DMS53 (cell line): ENCODE results near the gene S100PBP.

Experiments
- DNase-seq: peaks from one replicate; lab custom pipeline; 2025; lab: John Stamatoyannopoulos, UW

Gene S100PBP

DNA sequence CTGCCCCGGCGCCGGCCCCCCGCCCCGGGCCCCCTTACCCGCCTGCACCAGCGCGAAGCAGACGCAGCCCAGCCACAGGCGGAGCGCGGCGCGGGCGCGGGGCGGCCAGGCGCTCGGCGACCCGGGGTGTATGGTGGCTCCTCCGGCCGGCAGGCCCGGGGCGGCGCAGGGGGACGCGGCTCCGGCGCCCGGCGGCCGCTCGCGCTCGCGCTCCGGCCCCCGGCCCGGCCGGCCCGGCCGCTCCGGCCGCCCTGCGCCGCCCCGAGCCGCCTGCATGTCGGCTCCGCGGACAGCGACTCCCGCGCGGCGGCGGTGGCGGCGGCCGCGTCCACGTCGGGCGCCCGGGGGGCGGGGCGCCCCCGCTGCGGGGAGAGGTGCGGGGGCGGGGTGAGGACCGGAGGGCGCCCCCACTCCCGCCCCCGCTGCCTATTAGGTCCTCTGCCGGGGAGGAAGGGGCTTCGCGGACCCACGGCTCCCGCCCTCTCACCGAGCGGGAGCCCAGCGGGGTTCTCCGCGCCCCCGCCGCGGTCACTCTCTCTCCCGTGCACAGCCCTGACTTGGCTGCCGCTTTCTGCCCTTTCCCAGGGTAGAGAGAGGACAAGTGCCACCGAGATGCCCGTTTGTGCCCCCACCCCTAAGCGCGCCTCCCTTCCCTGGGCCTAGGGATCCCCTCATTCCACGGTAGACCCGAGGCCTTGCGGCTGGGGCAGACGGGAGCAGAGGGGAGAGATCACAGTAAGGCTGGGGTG, 53.3 kb downstream of the S100PBP start, which contains the start of gene FNDC5:
Gene FNDC5 (minus strand): TSS at position 298 of the 749 bp plus-strand sequence.
- peak; percentile 69 for DNase-seq

DNA sequence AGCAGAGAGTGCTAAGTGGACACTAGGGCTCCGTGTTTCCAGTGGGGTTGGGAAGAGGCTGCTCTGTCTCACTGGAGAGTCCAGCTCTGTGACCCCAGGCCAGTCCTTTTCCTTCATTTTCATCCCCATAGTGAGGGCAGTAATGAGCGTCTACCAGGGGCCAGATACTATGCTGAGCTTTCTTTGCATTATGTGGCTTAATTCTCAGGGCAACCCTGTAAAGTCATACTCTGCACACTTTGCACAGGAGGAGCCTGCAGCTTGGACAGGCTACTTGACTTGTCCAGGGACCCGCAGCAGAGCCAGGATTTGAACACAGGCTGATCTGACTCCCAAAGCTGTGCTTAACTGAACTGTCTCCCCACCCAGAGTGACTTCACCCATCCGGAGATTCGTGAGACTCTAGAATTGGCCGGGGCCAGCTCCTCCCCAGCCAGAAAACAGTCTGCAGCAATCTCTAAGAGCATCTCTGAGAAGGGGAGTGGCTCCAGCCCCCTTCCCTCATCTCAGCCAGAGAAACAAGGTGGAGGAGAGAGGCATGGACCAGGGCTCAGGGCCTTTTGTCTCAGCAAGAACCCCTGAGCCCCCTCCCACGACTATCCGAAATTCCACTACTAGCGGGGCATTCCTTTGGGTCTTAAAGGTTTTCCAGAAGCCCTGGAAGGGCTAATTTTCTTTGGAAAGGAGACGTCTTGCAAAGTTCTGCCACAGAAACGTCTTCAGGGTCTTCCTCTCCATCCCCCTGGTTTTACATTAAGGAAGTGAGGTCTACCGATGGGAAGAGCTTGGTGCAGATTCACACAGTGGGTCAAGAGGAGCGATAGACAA, 54.1 kb downstream of the S100PBP start:
- peak; percentile 52 for DNase-seq

DNA sequence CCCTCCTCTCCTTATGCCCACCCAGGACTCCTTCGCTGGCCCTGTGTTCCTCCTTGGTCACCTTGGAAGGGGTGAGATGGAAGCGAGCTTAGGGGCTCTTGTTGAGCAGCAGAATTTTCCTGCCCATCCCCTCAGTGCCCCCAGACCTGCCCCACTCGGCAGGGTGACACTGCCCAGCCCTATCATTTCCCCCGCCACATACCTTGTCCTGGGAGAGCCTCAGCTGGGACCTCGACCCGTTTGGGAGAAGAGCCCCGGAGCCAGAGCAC, 54.7 kb downstream of the S100PBP start:
- peak; percentile 40 for DNase-seq

DNA sequence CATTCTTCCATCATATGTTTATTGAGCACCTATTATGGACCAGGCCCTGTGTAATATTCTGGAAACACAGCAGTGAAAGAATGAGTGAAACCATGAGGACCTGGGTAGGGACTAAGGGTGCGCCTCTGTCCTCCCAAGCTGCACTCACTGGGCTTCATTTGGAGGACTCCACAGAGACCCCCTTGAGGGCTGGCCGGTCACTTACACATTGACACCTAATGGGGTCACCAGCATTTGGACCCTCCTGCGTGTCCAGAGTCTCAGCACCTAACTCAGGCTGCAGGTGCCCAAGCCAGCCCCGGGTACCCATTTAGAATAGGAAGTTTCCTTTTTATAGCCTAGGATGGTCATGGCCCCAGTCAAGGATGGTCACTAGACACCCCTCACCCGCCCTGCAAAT, 56.0 kb downstream of the S100PBP start:
- DNase-seq = no peak

DNA sequence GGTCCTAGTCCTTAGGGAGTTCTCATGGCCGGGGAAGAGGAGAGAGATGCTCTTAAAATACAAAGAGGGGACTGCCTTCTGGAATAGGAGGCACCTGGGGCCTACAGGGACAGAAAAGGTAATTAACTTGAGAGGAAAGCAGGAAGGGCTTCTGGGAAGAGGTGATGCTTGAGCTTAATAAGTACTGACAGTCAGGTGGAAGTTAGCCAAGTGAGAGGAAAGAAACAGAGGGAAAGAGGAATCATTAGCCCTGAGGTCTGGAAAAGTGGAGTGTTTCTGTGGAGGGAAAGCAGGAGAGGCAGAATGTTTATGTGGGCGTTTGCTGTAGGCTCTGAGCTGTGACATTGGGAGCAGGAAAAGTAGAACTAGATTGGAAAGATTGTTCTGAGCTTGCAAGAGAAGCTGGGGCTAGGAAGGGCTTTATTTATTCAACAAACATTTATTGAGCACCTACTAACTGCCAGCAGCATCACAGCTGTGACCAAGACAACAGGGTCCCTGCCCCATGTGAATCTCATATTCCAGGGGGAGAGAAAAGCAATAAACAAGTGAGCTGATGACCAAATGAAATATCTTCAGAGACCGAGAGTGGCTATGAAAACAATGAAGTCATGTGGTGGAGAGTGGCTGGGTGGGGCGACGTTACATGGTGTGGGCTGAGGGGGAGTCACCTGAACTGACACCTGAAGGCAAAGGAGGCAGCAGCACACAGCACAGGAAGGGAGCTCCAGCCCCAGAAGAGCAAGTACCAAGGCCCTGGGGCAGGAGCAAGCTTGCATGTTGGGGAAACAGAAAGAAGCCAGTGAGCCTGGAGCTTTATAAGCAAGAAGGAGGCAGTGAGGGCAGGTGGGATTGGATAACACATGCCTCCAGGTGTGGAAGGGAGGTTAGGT, 57.7 kb downstream of the S100PBP start:
- no peak for DNase-seq

DNA sequence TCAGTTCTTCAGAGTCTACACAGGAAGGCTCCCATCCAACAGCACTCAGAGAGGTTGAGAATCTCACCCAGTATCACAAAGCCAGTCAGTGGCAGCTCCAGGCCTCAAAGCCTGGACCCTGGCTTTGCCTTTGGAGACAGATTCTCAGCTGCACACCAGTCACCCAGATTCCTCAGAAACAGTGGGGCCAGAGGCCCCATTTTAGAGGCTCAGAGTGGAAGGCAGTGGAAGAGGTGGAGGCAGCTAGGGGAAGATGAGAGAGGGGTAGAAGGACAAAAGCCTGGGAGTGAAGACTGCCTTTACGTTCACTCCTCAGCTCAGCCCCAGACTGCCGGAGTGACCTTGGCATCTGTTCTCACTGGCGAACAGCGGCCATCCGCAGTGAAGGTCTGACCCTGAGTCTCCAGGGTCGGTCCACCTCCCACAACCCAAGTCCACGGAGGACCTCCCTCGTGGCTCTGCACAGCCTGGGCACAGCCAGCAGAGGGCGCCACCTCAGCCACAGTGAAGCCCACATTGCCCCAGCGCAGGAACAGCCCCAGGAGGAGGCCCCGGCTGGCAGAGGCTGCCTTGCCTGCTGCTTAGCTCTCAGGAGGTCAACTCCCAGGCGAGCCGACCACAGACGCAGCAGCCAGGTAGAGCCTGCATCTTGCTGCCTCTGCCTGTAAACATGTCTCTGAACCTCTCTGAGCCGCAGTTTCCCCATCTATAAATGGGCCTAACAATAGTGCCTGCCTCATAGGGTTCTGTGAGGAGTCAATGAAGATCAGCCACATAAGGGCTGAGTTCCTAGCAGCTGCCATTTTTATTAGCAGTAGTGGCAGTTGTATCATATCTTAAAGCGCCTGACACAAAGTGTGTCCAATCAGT, 59.1 kb downstream of the S100PBP start:
- peak; percentile 78 for DNase-seq

DNA sequence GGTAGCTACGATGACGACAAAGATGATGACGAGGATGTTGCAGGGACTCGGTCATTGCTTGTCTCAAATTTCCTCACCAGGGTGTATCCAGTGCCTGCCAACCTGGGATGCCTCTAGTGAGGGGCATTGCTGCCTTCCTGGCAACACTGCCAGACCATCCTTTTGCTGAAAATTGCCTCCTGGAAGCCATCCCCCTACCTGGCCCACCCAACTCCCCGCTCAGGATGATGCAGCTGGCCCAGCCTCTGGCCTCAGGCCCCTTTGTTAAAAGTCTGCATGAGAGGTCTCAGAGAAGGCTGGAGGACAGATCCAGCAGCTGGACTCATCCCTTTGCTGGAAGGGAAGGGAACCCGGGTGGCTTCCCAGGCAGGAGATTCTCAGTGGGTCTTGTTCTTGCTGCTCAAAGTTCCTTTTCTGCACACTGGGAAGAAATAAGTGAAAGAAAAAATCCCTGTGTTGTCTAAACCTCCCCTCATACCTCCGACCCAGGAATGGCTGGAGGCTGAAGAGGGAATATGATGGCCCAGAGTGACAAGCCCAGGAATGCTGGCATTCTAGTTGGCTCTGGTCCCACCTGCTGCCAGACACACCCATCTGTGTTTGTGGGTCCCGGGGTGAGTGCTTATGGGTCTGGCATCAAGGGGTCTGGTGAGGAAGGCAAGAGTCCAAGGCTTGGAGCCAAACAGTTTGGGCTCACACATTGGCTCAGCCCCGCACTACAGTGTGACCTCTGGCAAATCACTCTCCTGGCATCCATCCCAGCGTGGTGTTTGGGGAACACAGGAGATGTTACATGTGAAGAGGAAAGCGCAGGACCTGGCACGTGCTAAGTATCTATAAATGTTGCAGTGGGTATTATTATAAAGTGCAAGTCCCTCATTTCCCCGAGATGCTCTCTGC, 60.0 kb downstream of the S100PBP start:
- no peak for DNase-seq

DNA sequence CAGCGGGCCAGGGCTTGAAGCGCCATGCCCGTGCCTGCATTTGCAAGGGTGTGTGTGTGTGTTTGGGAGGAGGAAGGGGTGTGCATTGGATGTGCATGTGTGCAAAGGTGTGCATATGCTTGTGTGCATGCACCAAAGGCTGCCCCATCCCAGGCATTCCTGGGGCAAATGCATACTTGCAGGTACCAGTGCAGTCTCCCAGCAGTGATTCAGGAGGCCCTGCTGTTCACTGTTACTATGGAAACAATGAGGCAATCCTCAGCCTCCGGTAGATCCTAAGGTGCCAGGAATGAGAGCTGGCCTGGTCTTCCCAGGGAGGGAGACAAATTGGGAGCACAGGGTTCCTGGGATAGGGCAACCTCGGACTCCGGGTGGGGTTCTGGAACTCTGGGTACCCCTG, 60.7 kb downstream of the S100PBP start:
- DNase-seq = peak; percentile 69

DNA sequence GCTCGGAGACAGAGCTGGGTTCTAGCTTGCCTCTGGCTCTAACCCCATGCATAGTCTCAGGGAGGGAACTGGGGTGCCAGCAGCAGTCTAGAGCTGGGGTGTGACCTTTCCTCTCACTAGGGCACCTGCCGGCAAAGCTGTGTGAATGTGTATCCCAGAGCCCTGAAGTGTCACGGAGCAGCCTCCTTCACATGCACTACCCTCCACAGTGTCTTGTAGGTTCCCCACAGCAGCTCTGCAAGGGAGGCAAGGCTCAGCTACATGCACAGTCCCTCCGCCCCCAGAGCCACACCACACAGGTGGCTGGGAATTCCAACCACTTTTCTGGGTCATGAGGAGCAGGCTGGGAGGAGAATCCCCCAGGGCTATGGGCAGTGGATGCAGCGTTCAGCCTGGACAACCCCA, 61.2 kb downstream of the S100PBP start:
- no peak for DNase-seq

DNA sequence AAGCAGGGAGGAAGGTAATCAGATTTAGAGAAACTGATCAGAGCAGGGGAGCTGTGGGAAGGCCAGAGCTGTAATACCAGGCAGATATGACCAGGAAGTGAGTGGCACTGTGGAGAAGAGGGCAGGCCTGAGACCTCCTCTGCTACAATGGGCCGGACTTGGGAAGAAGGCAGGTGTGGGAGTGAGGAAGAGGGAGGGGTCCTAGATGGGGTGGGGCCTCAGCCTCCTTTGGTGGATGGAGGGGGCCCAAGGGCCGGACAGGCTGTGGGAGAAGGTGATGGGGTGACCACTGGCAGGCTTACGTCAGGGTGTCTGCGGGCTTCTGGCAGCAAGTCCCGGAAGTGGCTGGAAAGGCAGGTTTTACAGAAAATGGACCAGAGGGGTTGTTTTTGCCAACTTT, 63.8 kb downstream of the S100PBP start:
- DNase-seq = no peak

DNA sequence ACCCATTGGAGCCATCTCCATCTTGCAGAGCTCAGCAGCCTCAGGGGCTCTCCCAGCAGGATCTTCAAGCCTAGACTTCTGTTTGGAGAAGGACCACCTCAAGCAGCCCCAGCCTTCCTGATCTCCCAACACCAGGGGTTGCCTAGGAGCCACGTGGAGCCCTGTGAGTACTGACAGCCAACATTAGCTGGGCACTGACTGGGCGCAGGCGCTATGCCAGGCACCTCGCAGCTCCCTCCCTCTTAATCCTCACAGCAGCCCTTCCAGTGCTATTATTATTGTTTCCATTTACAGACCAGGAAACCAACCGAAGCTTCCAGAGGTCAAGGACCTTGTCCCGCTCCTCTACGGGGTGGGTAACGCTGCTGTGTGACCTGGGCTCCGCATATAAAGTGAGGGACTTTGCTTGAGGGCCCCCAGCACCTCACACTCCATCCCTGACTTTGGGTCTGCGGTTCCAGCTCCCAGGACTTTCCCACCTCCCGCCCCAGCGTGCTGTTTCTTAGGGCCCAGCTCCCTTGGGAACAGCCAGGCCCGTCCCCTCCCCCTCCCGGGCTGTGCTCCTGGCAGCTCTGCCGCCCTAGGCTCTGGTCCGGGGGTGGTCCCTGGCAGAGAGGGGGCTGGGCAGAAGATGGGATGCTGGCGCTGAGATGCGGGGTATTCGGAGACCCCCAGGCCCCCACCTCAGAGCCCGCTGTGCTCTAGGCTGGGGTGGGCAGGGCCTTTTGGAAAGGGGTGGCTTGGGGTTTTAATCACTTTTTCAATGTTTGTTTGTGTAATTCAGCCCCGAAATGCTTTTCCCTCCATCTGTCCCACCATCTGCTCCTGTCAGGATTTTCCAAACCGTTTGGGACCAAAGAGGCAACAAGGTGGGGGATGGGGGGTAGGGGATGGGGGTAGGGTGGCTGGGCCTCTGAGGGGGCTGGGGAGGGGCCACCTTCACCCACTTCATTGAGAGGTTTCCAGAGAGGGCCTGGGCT, 64.7 kb downstream of the S100PBP start:
- no peak for DNase-seq

DNA sequence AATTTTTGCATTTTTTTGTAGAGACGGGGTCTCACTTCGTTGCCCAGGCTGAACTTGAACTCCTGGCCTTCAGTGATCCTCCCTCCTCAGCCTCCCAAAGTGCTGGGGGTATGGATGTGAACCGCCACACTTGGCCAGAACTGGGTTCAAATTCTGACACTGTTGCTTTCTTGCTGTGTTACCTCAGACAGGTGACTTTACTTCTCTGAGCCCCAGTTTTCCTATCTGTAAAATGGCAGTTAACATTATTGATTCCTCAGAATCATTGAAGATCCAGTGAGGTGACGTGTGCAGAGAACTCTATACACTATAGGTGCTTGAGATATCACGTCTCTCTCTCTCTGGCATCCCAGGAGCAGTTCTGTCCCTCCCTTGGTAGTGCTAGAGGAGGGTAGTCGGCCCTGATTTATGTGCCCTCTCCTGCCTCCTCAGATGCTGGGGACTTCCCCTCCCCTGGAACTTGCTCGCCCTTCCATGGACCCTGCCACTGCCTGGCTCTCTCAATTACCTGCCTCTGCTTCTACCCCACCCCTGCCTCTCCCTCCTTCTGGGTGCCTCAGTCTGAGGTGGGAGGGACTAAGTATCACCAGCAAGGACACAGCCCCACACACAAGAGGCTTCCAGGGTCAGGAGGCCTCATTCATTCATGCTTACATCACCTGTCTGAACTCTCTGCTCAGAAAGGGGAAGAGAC, 66.0 kb downstream of the S100PBP start:
- DNase-seq = no peak

DNA sequence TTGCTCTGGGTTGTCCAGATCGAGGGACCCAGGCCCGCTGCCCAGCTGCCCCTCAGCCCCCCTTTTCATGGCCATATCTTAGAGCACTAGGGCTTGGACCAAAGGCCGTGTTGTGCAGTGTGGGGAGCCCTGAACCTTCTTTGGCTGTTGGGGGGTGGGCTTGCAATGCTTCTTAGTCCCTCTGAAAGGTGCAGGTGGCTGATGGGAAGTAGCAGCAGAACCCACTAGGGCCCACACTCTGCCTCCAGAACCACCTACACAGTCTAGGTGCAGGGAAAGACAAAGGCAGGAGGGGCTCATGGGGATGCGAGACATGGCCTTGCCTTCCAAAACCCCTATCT, 66.5 kb downstream of the S100PBP start:
- DNase-seq = no peak

DNA sequence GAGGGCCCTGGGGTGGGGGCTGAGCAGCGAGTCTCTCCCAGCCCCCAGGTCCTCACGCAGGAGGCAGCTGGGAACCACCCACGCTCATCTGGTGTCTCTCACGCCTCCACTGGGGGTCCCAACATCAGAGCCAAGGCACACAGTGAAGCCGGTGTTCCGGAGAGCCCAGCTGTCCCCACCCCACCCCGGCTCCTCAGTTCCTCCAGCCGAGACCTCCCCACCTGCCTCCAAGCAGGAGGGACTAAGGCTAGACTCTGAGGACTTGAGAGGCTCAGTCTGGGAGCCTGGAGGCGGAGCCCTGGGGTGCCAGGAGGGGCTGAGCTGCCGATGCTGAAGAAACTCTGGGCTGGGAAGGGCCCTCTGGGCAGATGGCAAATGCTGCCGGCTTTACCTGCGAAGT, 67.3 kb downstream of the S100PBP start:
- peak; percentile 29 for DNase-seq

DNA sequence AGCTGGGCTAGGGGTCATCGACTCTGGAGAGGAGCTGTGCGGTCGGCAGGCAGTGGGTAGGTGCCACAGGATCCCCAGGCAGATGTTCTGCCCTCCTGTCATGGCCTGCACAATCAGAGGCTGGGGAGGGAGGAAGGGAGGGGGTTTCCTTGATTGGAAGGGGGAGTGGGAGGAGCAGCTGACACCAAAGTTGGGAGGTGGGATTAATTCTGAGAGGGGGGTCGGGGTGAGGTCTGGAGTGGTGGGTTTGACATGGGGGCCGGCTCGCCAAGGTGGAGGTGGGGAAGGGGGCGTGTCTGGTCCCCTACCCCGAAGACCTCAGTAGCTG, 68.2 kb downstream of the S100PBP start:
- no peak for DNase-seq

DNA sequence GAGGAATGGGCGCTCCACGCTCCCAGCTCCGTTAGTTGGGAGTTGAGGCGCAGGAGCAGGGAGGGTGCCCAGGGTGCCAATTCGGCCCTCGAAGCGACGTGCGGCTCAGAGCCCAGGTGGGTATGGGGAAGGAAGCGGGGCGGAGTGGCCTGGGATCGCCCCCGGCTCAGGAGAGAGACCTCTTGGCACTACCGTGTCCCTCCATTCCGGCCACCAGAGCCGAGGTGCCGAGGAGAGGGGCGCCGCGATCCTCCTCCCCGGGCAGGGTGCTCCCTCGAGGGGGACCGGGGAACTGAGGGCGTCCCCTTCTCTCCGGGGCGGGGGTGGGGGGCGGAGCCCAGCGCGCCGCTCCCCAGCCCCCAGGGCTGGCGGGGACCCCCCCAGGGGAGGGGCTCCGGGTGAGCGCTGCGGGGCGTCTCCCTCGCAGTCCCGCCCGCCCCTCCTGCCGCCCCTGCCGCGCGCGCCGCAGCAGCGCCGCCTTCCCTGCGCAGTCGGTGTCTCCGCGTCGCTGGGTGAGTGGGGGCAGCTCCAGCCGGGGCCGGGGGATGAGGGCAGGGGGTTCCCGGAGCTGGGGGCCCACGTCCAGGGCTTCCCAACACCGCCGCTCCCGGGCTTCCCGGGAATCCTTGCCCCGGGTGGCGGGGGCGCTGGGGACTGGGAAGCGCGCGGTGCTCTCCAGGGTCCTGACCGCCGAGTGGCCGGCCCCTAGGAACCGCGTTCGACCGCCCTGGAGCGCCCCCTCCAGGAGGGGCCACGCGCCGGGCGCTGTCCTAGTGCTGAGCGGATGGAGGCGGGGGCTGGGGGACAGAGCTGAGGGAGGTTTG, 68.8 kb downstream of the S100PBP start, which contains the start of gene HPCA:
Gene HPCA (plus strand): TSS at position 488 of the 824 bp plus-strand sequence. CDS start 2,408 bp downstream, outside the sequence.
- peak; percentile 75 for DNase-seq

DNA sequence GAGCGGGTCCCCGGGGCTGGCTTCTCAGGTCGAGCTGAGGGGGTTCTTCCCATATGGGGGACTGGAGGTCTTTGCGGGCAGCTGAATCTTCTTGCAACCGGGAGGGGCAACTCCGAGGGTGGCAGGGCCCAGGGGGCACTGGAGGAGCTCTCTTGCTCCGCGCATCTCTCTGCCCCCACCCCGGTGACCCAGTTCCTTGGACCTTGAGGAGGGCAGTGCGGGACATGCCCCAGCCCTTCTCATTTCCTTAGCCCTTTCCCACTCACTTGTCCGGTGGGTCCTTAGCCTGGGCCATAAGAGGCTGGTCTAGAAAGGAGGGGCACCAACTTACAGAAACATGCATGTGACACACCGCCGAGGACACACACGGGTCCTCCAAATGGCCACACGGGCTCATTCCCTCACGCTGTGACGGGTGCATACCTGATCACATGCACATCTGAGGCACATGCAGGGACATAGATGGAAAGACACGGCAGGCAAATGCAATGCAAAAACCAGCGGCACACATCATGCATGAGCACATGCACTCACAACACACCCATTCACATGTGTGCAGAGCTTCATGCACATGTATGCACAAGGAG, 69.5 kb downstream of the S100PBP start:
- peak; percentile 61 for DNase-seq

DNA sequence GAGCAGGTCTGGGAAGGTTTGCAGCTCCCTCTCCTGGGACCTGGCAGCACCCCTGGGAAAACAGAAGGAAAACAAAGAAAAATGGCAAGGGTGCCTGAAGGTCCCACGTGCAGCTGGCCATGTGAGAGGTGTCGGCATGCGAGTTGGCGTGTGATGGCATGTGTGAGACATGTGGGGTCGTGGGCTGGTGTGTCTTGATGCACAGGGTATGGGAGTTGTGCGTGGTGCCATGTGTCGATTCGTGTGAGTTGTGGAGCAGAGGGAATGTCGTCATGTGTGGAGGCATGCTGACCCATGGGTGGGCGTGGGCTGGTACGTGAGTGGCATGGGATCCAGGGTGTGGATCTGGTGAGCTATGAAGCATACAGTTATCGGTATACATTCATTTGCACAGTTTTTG, 70.2 kb downstream of the S100PBP start:
- DNase-seq = no peak
